Caco-2 (cell line): ENCODE results near the gene TMEM132D. TPM values are rescaled to one million over a fixed set of nuclear protein-coding genes. Genes with fewer than 3 reads are reported as not detected.

Experiments
- BruUV-seq: library from RNA; stranded (reverse); fragments of 400-500 nt; replicated peaks from 2 replicates; lab custom pipeline; 2021; lab: Mats Ljungman, UMichigan
- CTCF ChIA-PET: fragments of 300-600 bp; sonication (Branson Sonifier 250); formaldehyde crosslinking; loops from one replicate; lab custom pipeline; 2022; ENCODE audit warnings: antibody characterized with exemption; lab: Charles Lee
- POLR2A ChIA-PET: fragments of 300-600 bp; sonication (Branson Sonifier 250); formaldehyde crosslinking; loops from one replicate; lab custom pipeline; 2022; ENCODE audit warnings: antibody characterized with exemption; lab: Charles Lee
- DNase-seq, 2 experiments: peaks; one replicate each; pipeline versions ENCODE4 v3.0.0 to v3.0.0-alpha.2; 2020 to 2022
- H3K27me3 ChIP-seq: replicated peaks from 2 replicates; pipeline ENCODE4 v1.6.0; 2011; ENCODE audit warnings: low read length; ENCODE audit not compliant: control insufficient read depth, insufficient read depth
- H3K36me3 ChIP-seq: 2 replicates; pipeline ENCODE4 v1.5.1; 2011; ENCODE audit warnings: low read length; ENCODE audit not compliant: control insufficient read depth, insufficient read depth
- H3K4me1 ChIP-seq: fragments of 250-450 bp; sonication (Bioruptor Pico); 2 replicates; pipeline ENCODE4 v1.5.1; 2020; ENCODE audit warnings: mild to moderate bottlenecking
- H3K4me3 ChIP-seq: 2 replicates; pipeline ENCODE4 v1.5.1; 2011; ENCODE audit warnings: low read depth, mild to moderate bottlenecking, control low read depth, low read length
- H3K9me3 ChIP-seq: fragments of 250-450 bp; sonication (Bioruptor Pico); 2 replicates; pipeline ENCODE4 v1.5.1; 2020; ENCODE audit warnings: mild to moderate bottlenecking, moderate library complexity
- H3K27ac Mint-ChIP-seq: one replicate; pipeline ENCODE4 v1.8.0; 2022; ENCODE audit warnings: mixed read lengths; ENCODE audit not compliant: unreplicated experiment
- H3K27me3 Mint-ChIP-seq: one replicate; pipeline ENCODE4 v1.8.0; 2022; ENCODE audit warnings: mixed read lengths; ENCODE audit not compliant: insufficient read depth, unreplicated experiment
- H3K36me3 Mint-ChIP-seq: one replicate; pipeline ENCODE4 v1.8.0; 2022; ENCODE audit warnings: mild to moderate bottlenecking, mixed read lengths; ENCODE audit not compliant: insufficient read depth, unreplicated experiment
- H3K4me1 Mint-ChIP-seq: one replicate; pipeline ENCODE4 v1.8.0; 2022; ENCODE audit warnings: low read depth, mixed read lengths; ENCODE audit not compliant: unreplicated experiment
- H3K4me3 Mint-ChIP-seq: one replicate; pipeline ENCODE4 v1.8.0; 2022; ENCODE audit warnings: mild to moderate bottlenecking, moderate library complexity, mixed read lengths; ENCODE audit not compliant: unreplicated experiment
- H3K9me3 Mint-ChIP-seq: one replicate; pipeline ENCODE4 v1.8.0; 2022; ENCODE audit warnings: mixed read lengths; ENCODE audit not compliant: unreplicated experiment
- CTCF ChIP-seq, 2 experiments: fragments of 200-600 bp in 1 of 2; IDR thresholded peaks; 1 replicate in 1 of 2; 2 replicates in 1 of 2; pipeline versions ENCODE4 v1.5.1 to v1.8.0; 2011 to 2022; ENCODE audit warnings: antibody characterized with exemption in 1 of 2, control low read depth in 1 of 2, inconsistent platforms in 1 of 2, low read depth in 1 of 2, low read length in 1 of 2, mild to moderate bottlenecking in 1 of 2, moderate library complexity in 1 of 2; ENCODE audit not compliant: insufficient read depth in 1 of 2, severe bottlenecking in 1 of 2, unreplicated experiment in 1 of 2
- intact Hi-C: fragments of 100-400 bp; cut with micrococcal nuclease; formaldehyde crosslinking; loops from one replicate; pipeline ENCODE4 v1.10.0; 2022; ENCODE audit not compliant: unreplicated experiment
- total RNA-seq: library from RNA; stranded (reverse); gene quantifications from 2 replicates; pipeline ENCODE4 v1.2.3, GENCODE V29; 2022

TMEM132D gene
- total RNA-seq, 1 experiment from 2014 or later = not detected

GRCh38 chr12:129207084-129207483 is 696.7 kb downstream of the TMEM132D start:
- Histone ChIP-seq H3K9me3 (no peaks in the 10 kb centered on the region), H3K4me1 (0 out of 2 replicates have a peak, but pooled peaks cover 8% of the 10 kb centered on the region), H3K36me3 (no peaks in the 10 kb centered on the region), H3K4me3 (no peak overlapping the region), H3K27me3 (no peaks in the 10 kb centered on the region)
- no peak overlapping the region for H3K4me3 Mint-ChIP-seq
- ChIA-PET POLR2A (no interaction called here), CTCF (no interaction called here)
- no peak overlapping the region for H3K27ac Mint-ChIP-seq
- peaks cover 32% of the 10 kb centered on the region for H3K9me3 Mint-ChIP-seq
- no TSS peak for BruUV-seq
- H3K36me3 Mint-ChIP-seq = no peaks in the 10 kb centered on the region
- no peaks in the 10 kb centered on the region for H3K27me3 Mint-ChIP-seq
- DNase-seq = no peak
- no peaks in the 10 kb centered on the region for H3K4me1 Mint-ChIP-seq
- intact Hi-C loops = no loop called here
- no peak for TF ChIP-seq CTCF (IDR thresholded peaks at IDR 0.05; ENCODE audit: insufficient read depth in 1 of 2, low read depth in 1 of 2, low read length in 1 of 2, severe bottlenecking in 1 of 2, unreplicated experiment in 1 of 2)

- no peak overlapping the region for H3K4me3 ChIP-seq
- CTCF ChIA-PET = no interaction called here
- no peaks in the 10 kb centered on the region for H3K4me1 ChIP-seq
- Mint-ChIP-seq H3K9me3 (peaks cover 41% of the 10 kb centered on the region), H3K4me3 (no peak overlapping the region), H3K36me3 (no peaks in the 10 kb centered on the region), H3K4me1 (no peaks in the 10 kb centered on the region), H3K27ac (no peak overlapping the region), H3K27me3 (no peaks in the 10 kb centered on the region)
- no peak for DNase-seq
- H3K27me3 ChIP-seq = no peaks in the 10 kb centered on the region
- no TSS peak for BruUV-seq
- no peaks in the 10 kb centered on the region for H3K36me3 ChIP-seq
- no peak for TF ChIP-seq CTCF (IDR thresholded peaks at IDR 0.05; ENCODE audit: insufficient read depth in 1 of 2, low read depth in 1 of 2, low read length in 1 of 2, severe bottlenecking in 1 of 2, unreplicated experiment in 1 of 2)
- intact Hi-C loops = no loop called here
- 0 out of 2 replicates have a peak, but pooled peaks cover 3% of the 10 kb centered on the region for H3K9me3 ChIP-seq
- POLR2A ChIA-PET = no interaction called here
Observed at GRCh38 chr12:129203456-129203855, 700.4 kb downstream of the TMEM132D start.

- Mint-ChIP-seq H3K9me3 (peaks cover 29% of the 10 kb centered on the region), H3K36me3 (no peaks in the 10 kb centered on the region), H3K27ac (no peak overlapping the region), H3K4me1 (no peaks in the 10 kb centered on the region), H3K4me3 (no peak overlapping the region), H3K27me3 (no peaks in the 10 kb centered on the region)
- ChIA-PET POLR2A (no interaction called here), CTCF (no interaction called here)
- Histone ChIP-seq H3K27me3 (no peaks in the 10 kb centered on the region), H3K4me3 (no peak overlapping the region), H3K36me3 (no peaks in the 10 kb centered on the region), H3K4me1 (no peaks in the 10 kb centered on the region), H3K9me3 (0 out of 2 replicates have a peak, but pooled peaks cover 3% of the 10 kb centered on the region)
- intact Hi-C loops = no loop called here
- DNase-seq = no peak
- TF ChIP-seq CTCF (IDR thresholded peaks at IDR 0.05; ENCODE audit: insufficient read depth in 1 of 2, low read depth in 1 of 2, low read length in 1 of 2, severe bottlenecking in 1 of 2, unreplicated experiment in 1 of 2) = no peak
- BruUV-seq = no TSS peak
Observed at GRCh38 chr12:129202109-129202814, 701.6 kb downstream of the TMEM132D start.
